GM23338 (cell line): ENCODE results near the gene RAMAC.

Experiments
- CREB1 ChIP-seq: fragments of 250-450 bp; sonication (Bioruptor Pico); IDR thresholded peaks from 2 replicates; pipeline ENCODE4 v1.5.0; 2020; ENCODE audit warnings: low read depth, mild to moderate bottlenecking, moderate library complexity
- CTCF ChIP-seq, 2 experiments: fragments of 200-600 bp in 1 of 2; sonication (generic) in 1 of 2; conservative IDR thresholded peaks; 2 replicates each; pipeline versions ENCODE4 v1.5.1 to v1.6.1; 2016 to 2017; ENCODE audit warnings: antibody characterized with exemption in 2 of 2, low read depth in 2 of 2, mild to moderate bottlenecking in 2 of 2, moderate library complexity in 1 of 2
- EZH2phosphoT487 ChIP-seq: fragments of 200-600 bp; sonication (generic); IDR thresholded peaks from one replicate; pipeline ENCODE4 v1.8.1; 2018; ENCODE audit warnings: antibody characterized with exemption; ENCODE audit not compliant: unreplicated experiment

DNA sequence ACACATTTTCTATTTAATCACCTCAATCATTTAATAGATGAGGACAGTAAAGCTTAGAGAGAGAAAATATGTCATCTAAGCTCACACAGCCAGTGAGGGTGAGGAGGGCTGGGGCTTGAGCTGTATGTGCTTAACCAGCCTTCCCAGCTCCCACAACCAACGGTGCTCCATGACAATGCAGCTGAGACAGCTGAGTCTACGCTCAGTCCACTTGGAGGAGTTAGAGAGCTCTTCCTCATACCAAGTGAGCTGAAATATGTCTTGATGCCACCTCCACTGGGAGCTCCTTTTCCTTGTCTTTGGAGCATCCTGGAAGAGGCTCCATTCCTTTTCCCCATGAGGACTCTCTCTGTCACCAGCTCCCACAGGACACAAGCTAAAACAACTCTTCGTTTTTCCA, 42.8 kb upstream of the RAMAC start:
- TF ChIP-seq CTCF (conservative IDR thresholded peaks at IDR 0.05; ENCODE audit: low read depth in 2 of 2) (peak in 1 of 2 experiments; percentile 47; a peak in 2 of 4 replicates), CREB1 (CRISPR knock-in tag) (no peak), EZH2phosphoT487 (no peak)
